Measurements from ENCODE around the gene CSNK1G3.

DNA sequence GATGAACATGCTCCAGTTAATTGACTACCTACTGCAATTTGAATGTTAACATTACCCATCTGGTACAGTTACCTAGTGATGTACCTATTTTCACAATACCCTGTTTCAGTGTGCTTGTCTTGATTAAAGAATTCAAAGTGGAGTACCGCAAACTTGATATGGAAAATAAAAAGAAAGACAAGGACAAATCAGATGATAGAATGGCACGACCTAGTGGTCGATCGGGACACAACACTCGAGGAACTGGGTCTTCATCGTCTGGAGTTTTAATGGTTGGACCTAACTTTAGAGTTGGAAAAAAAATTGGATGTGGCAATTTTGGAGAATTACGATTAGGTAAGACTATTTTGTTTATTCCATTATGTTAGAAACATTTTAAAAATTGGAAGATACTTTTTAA, 33.5 kb downstream of the CSNK1G3 start:
- no peak for TF ChIP-seq CTCF (IDR thresholded peaks at IDR 0.05)
- TF ChIP-seq POLR2A (IDR thresholded peaks at IDR 0.05): no peak

Data from testis (tissue), 2 donors.